K562 (cell line): ENCODE results near the gene CNTROB. TPM values are rescaled to one million over a fixed set of nuclear protein-coding genes. Genes with fewer than 3 reads are reported as not detected.

Source experiments
- ATAC-seq: fragments of 200-7000 bp; cut with Tn5 transposase; 3 replicates; pipeline ENCODE4 v1.9.1; 2020; ENCODE audit warnings: moderate library complexity
- BruUV-seq: library from RNA; stranded (reverse); fragments of 400-500 nt; replicated peaks from 2 replicates; lab custom pipeline; 2021; lab: Mats Ljungman, UMichigan
- CTCF ChIA-PET: fragments of 300-600 bp; formaldehyde crosslinking; extraction: SDS; loops from one replicate; lab custom pipeline; 2021; ENCODE audit warnings: low intra/inter-chr PET ratio; lab: Yijun Ruan, JAX
- POLR2A ChIA-PET: fragments of 300-600, 350-650 bp; sonication (Branson Sonifier 250); formaldehyde crosslinking; extraction: SDS; loops from one replicate; lab custom pipeline; 2021; ENCODE audit warnings: antibody characterized with exemption, inconsistent platforms; lab: Yijun Ruan, JAX
- DNase-seq, 4 experiments: peaks; one replicate each; pipeline versions ENCODE4 v3.0.0 to v3.0.0-alpha.2; 2011 to 2018; ENCODE audit warnings: low spot score in 3 of 4, mixed read lengths in 3 of 4; ENCODE audit errors: extremely low read depth in 1 of 4
- FAIRE-seq: peaks from 2 replicates; lab custom pipeline; 2011; peaks lifted over from hg19 to GRCh38; lab: Jason Lieb, UNC
- H2AFZ ChIP-seq: 2 replicates; pipeline ENCODE4 v1.6.0; 2011; ENCODE audit warnings: low read depth, low read length, control low read depth, inconsistent platforms
- H3K27ac ChIP-seq: fragments of 200-600 bp; 3 replicates; pipeline ENCODE4 v1.8.0; 2011; ENCODE audit warnings: low read depth, mild to moderate bottlenecking, control low read depth, inconsistent platforms, low read length, moderate library complexity, mixed read lengths; ENCODE audit errors: extremely low read depth
- H3K27me3 ChIP-seq, 2 experiments: fragments of 300-600 bp in 1 of 2; 2 replicates in 1 of 2; 3 replicates in 1 of 2; pipeline versions ENCODE4 v1.6.0 to v1.8.0; 2011; ENCODE audit warnings: inconsistent platforms in 2 of 2, low read length in 2 of 2, mild to moderate bottlenecking in 1 of 2, mixed read lengths in 1 of 2, moderate library complexity in 1 of 2; ENCODE audit not compliant: control insufficient read depth in 2 of 2, insufficient read depth in 2 of 2
- H3K36me3 ChIP-seq: fragments of 300-600 bp; 3 replicates; pipeline ENCODE4 v1.8.0; 2011; ENCODE audit warnings: mild to moderate bottlenecking, low read length, inconsistent platforms; ENCODE audit not compliant: control insufficient read depth, insufficient read depth
- H3K4me1 ChIP-seq, 2 experiments: fragments of 200-600 bp in 1 of 2; replicated peaks in 1 of 2; 2 replicates in 1 of 2; 3 replicates in 1 of 2; pipeline versions ENCODE4 v1.5.1 to v1.8.0; 2011; ENCODE audit warnings: inconsistent platforms in 2 of 2, low read length in 2 of 2, mild to moderate bottlenecking in 1 of 2, mixed read lengths in 1 of 2, moderate library complexity in 1 of 2; ENCODE audit not compliant: control insufficient read depth in 2 of 2, insufficient read depth in 2 of 2
- H3K4me2 ChIP-seq: 2 replicates; pipeline ENCODE4 v1.6.1; 2011; ENCODE audit warnings: low read length, control low read depth, inconsistent platforms, mixed read lengths; ENCODE audit not compliant: insufficient read depth
- H3K4me3 ChIP-seq: fragments of 200-600 bp; sonication (generic), shearing (Covaris generic); 2 replicates; pipeline ENCODE4 v1.5.1; 2016; ENCODE audit warnings: control low read depth, inconsistent platforms
- H3K79me2 ChIP-seq: fragments of 200-600 bp; 3 replicates; pipeline ENCODE4 v1.8.0; 2011; ENCODE audit warnings: low read length, inconsistent platforms; ENCODE audit not compliant: control insufficient read depth, insufficient read depth
- H3K9ac ChIP-seq, 2 experiments: 2 replicates each; pipeline versions ENCODE4 v1.6.0 to v1.6.1; 2011; ENCODE audit warnings: low read depth in 2 of 2, low read length in 2 of 2, control low read depth in 1 of 2, inconsistent platforms in 1 of 2, mild to moderate bottlenecking in 1 of 2, mixed read lengths in 1 of 2; ENCODE audit not compliant: insufficient read depth in 1 of 2
- H3K9me1 ChIP-seq: one replicate; pipeline ENCODE4 v1.6.0; 2011; ENCODE audit warnings: inconsistent platforms, mild to moderate bottlenecking, low read length, moderate library complexity; ENCODE audit not compliant: control insufficient read depth, insufficient read depth
- H3K9me3 ChIP-seq: replicated peaks from 2 replicates; pipeline ENCODE4 v1.5.1; 2011; ENCODE audit warnings: low read depth, low read length, inconsistent platforms; ENCODE audit not compliant: control insufficient read depth, insufficient read depth
- H4K20me1 ChIP-seq: replicated peaks from 2 replicates; pipeline ENCODE4 v1.6.1; 2011; ENCODE audit warnings: low read length, inconsistent platforms, mixed read lengths; ENCODE audit not compliant: control insufficient read depth, insufficient read depth
- CEBPG ChIP-seq, 3 experiments: fragments of 200-800 bp in 1 of 3; sonication (Bioruptor generic) in 1 of 3; sonication (generic) in 1 of 3; formaldehyde crosslinking in 1 of 3; IDR thresholded peaks in 2 of 3; conservative IDR thresholded peaks in 1 of 3; 2 replicates each; pipeline versions ENCODE4 v1.6.1 to v1.8.0; 2016 to 2022; ENCODE audit warnings: missing compliant biosample characterization in 2 of 3, missing genetic modification characterization in 2 of 3, mild to moderate bottlenecking in 1 of 3, missing genetic modification reagents in 1 of 3
- E2F4 ChIP-seq: sonication (generic); formaldehyde crosslinking; IDR thresholded peaks from 2 replicates; pipeline ENCODE4 v1.8.0; 2022; ENCODE audit warnings: mild to moderate bottlenecking, low read depth, missing genetic modification reagents
- ERF ChIP-seq: fragments of 450-650 bp; formaldehyde crosslinking; IDR thresholded peaks from 2 replicates; pipeline ENCODE4 v1.4.0; 2020; ENCODE audit warnings: mild to moderate bottlenecking, mixed read lengths
- MBD2 ChIP-seq: sonication (generic); IDR thresholded peaks from 2 replicates; pipeline ENCODE4 v1.6.1; 2016; ENCODE audit warnings: low read depth, borderline replicate concordance
- NCOA2 ChIP-seq, 2 experiments: fragments of 450-650 bp; IDR thresholded peaks; 2 replicates each; pipeline ENCODE4 v1.6.1; 2018; ENCODE audit warnings: mild to moderate bottlenecking in 2 of 2, moderate library complexity in 1 of 2; ENCODE audit not compliant: partially characterized antibody in 2 of 2
- PRPF4 ChIP-seq: fragments of 200-400 bp; formaldehyde crosslinking; IDR thresholded peaks from one replicate; pipeline ENCODE4 v1.6.1; 2017; ENCODE audit warnings: low read length, low read depth, mild to moderate bottlenecking; ENCODE audit not compliant: insufficient read depth, poor library complexity, severe bottlenecking
- PYGO2 ChIP-seq: fragments of 450-650 bp; IDR thresholded peaks from 2 replicates; pipeline ENCODE4 v1.6.1; 2016; ENCODE audit warnings: mild to moderate bottlenecking, missing genetic modification characterization, moderate library complexity, missing compliant biosample characterization
- SAP30 ChIP-seq: fragments of 200-600 bp; sonication (generic); IDR thresholded peaks from 2 replicates; pipeline ENCODE4 v1.6.1; 2012; ENCODE audit warnings: borderline replicate concordance, low read depth, mild to moderate bottlenecking, moderate library complexity, low read length, control low read depth, inconsistent platforms; ENCODE audit not compliant: insufficient read depth, poor library complexity, severe bottlenecking
- SIN3A ChIP-seq, 2 experiments: fragments of 150-350 bp in 1 of 2; IDR thresholded peaks; 2 replicates each; pipeline ENCODE4 v1.6.1; 2011 to 2016; ENCODE audit warnings: borderline replicate concordance in 2 of 2, low read depth in 2 of 2, low read length in 2 of 2, mild to moderate bottlenecking in 2 of 2, moderate library complexity in 2 of 2; ENCODE audit not compliant: control insufficient read depth in 1 of 2
- SMARCE1 ChIP-seq: fragments of 450-650 bp; IDR thresholded peaks from 2 replicates; pipeline ENCODE4 v1.7.1; 2016; ENCODE audit warnings: mild to moderate bottlenecking
- TAF7 ChIP-seq: fragments of 450-650 bp; IDR thresholded peaks from 2 replicates; pipeline ENCODE4 v1.6.1; 2016; ENCODE audit warnings: missing genetic modification characterization, missing compliant biosample characterization
- WGBS: fragments of 100-300 bp; shearing (Covaris generic); methylation state at CpG from one replicate; pipeline ENCODE4 v1.1.6; 2016; ENCODE audit warnings: low coverage, mixed read lengths; ENCODE audit not compliant: insufficient coverage; ENCODE audit errors: missing lambda C conversion rate; 5-methylcytosine and 5-hydroxymethylcytosine counted together
- in situ Hi-C: fragments of 300-500 bp; cut with MboI; formaldehyde crosslinking; loops from 4 replicates; pipeline ENCODE4 v1.15.0; 2018; ENCODE audit warnings: inconsistent platforms, mixed read lengths
- intact Hi-C: fragments of 100-400 bp; cut with micrococcal nuclease; formaldehyde crosslinking; loops from 2 replicates; pipeline ENCODE4 v1.14.2; 2022
- polyA plus RNA-seq, 8 experiments: library from polyadenylated mRNA; depleted of rRNA in 4 of 8; stranded (reverse) in 5 of 8; unstranded in 3 of 8; fragments of >200 nt; fragmentation: Nextera tagmentation in 2 of 8; fragmentation: Illumina TruSeq in 1 of 8; extraction: Ambion mirVana in 2 of 8; extraction: Trizol in 1 of 8; gene quantifications; 2 replicates each; pipeline versions ENCODE4 v1.2.1 to v1.2.3, GENCODE V29; 2011 to 2014; ENCODE audit warnings: inconsistent platforms in 1 of 8, missing spikeins in 1 of 8
- total RNA-seq, 7 experiments: library from RNA; depleted of rRNA in 6 of 7; stranded (reverse); fragments of >200 nt in 6 of 7; fragmentation: Illumina TruSeq in 2 of 7; extraction: Trizol in 2 of 7; gene quantifications; 2 replicates each; pipeline versions ENCODE4 v1.2.1 to v1.2.3, GENCODE V29; 2011 to 2021; ENCODE audit warnings: low replicate concordance in 1 of 7
- TF ChIP-seq, protein P1 (sequence below): fragments of 200-800 bp; sonication (Bioruptor generic); IDR thresholded peaks from 2 replicates; pipeline ENCODE4 v1.6.1; 2017; ENCODE audit warnings: missing genetic modification characterization, missing compliant biosample characterization

Gene CNTROB
- total and polyA plus RNA-seq, 9 of the 15 experiments (the other 6 are each of a cell fraction or from before 2014, with no cell fraction given) = 1.9 to 33.3 (median 23.0) TPM

DNA sequence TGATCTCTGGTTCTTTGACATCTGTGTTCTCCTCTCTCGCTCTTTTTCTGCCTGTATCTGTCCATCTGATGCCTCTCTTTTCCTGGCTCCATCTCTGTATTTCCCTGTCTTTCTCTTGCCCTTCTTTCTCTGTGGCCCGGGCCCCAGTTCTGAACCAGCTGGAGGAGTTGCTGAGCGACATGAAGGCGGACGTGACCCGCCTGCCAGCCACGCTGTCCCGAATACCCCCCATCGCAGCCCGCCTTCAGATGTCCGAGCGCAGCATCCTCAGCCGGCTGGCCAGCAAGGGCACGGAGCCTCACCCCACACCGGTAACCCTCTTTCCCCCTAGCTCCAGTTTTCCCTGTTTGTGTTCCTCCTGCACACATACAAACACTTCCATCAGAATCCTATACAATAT is 21.7 kb upstream of the CNTROB start:
- H3K9ac ChIP-seq = no peak overlapping the region
- ChIA-PET POLR2A (interaction anchor here (0.7 to 1.0 kb wide), 2 partner anchors 13 to 53 kb away, joined by 3 to 5 read pairs; partner anchors contain the start of gene NAA38), CTCF (no interaction called here)
- H3K9me3 ChIP-seq = no peaks in the 10 kb centered on the region
- peaks cover 8% of the 10 kb centered on the region; the same call in 1 of the 3 replicates for H3K79me2 ChIP-seq
- H3K4me2 ChIP-seq = no peak overlapping the region
- FAIRE-seq (no peak), DNase-seq (no peak), ATAC-seq (no peak)
- H3K4me1 ChIP-seq = peaks cover 7 to 9% of the 10 kb centered on the region in 2 experiments; a peak in 3 of 5 replicates
- H3K27ac ChIP-seq = no peak overlapping the region
- no peaks in the 10 kb centered on the region for H4K20me1 ChIP-seq
- 88% methylated on average over 12 of the region's 15 CpGs for WGBS
- no peak overlapping the region for H2AFZ ChIP-seq
- no peak overlapping the region for H3K4me3 ChIP-seq
- in situ Hi-C loops (loop anchor here (5.0 kb wide), 1 partner anchor 147 kb away; no protein-coding TSS in a partner anchor), intact Hi-C loops (no loop called here)
- H3K27me3 ChIP-seq = no peaks in the 10 kb centered on the region
- BruUV-seq = no TSS peak
- H3K9me1 ChIP-seq = no peaks in the 10 kb centered on the region
- peaks cover 33% of the 10 kb centered on the region; the same call in 2 of the 3 replicates for H3K36me3 ChIP-seq
- TF ChIP-seq, protein P1, sequence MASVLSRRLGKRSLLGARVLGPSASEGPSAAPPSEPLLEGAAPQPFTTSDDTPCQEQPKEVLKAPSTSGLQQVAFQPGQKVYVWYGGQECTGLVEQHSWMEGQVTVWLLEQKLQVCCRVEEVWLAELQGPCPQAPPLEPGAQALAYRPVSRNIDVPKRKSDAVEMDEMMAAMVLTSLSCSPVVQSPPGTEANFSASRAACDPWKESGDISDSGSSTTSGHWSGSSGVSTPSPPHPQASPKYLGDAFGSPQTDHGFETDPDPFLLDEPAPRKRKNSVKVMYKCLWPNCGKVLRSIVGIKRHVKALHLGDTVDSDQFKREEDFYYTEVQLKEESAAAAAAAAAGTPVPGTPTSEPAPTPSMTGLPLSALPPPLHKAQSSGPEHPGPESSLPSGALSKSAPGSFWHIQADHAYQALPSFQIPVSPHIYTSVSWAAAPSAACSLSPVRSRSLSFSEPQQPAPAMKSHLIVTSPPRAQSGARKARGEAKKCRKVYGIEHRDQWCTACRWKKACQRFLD (CRISPR knock-in tag) = no peak
- TF ChIP-seq PYGO2 = no peak
- TF ChIP-seq PRPF4 = no peak
- TF ChIP-seq ERF = no peak
- TF ChIP-seq E2F4 (CRISPR knock-in tag) = no peak
- no peak for TF ChIP-seq SMARCE1
- no peak for TF ChIP-seq TAF7 (tag)
- no peak for TF ChIP-seq SAP30
- TF ChIP-seq MBD2 = no peak
- TF ChIP-seq NCOA2 (IDR thresholded peaks at IDR 0.05; ENCODE audit: partially characterized antibody in 2 of 2) = no peak
- TF ChIP-seq CEBPG (CRISPR knock-in tag; IDR thresholded peaks at IDR 0.05) = no peak
- TF ChIP-seq CEBPG (tag; conservative IDR thresholded peaks at IDR 0.05 in 1 of 2, IDR thresholded peaks at IDR 0.05 in 1 of 2) = no peak
- TF ChIP-seq SIN3A (IDR thresholded peaks at IDR 0.05; ENCODE audit: borderline replicate concordance in 2 of 2, control insufficient read depth in 1 of 2, low read depth in 2 of 2, low read length in 2 of 2) = no peak
